Mesendoderm (in vitro differentiated cells): ENCODE measurements around the gene PPWD1. TPM values are rescaled to one million over a fixed set of nuclear protein-coding genes. Genes with fewer than 3 reads are reported as not detected.

Source experiments
- DNase-seq: peaks from one replicate; pipeline ENCODE4 v3.0.0; 2013
- H2AK5ac ChIP-seq: 2 replicates; pipeline ENCODE4 v1.6.1; 2013; ENCODE audit warnings: low read length, inconsistent platforms
- H2BK120ac ChIP-seq: 2 replicates; pipeline ENCODE4 v1.6.1; 2013; ENCODE audit warnings: low read depth, mild to moderate bottlenecking, low read length, moderate library complexity, mixed read lengths
- H2BK15ac ChIP-seq: replicated peaks from 2 replicates; pipeline ENCODE4 v1.6.1; 2013; ENCODE audit warnings: low read depth, mild to moderate bottlenecking, moderate library complexity
- H2BK5ac ChIP-seq: 2 replicates; pipeline ENCODE4 v1.6.1; 2013; ENCODE audit warnings: low read length, inconsistent platforms
- H3K18ac ChIP-seq: 2 replicates; pipeline ENCODE4 v1.6.1; 2013; ENCODE audit warnings: mild to moderate bottlenecking, low read length, mixed read lengths
- H3K23ac ChIP-seq: one replicate; pipeline ENCODE4 v1.6.1; 2013; ENCODE audit warnings: low read length
- H3K27ac ChIP-seq: 2 replicates; pipeline ENCODE4 v1.5.1; 2013; ENCODE audit warnings: low read depth, mild to moderate bottlenecking, inconsistent platforms, low read length, moderate library complexity
- H3K27me3 ChIP-seq: 2 replicates; pipeline ENCODE4 v1.6.1; 2013; ENCODE audit warnings: low read length, control low read depth, mild to moderate bottlenecking, inconsistent platforms; ENCODE audit not compliant: insufficient read depth, poor library complexity
- H3K36me3 ChIP-seq: 2 replicates; pipeline ENCODE4 v1.6.1; 2013; ENCODE audit warnings: low read length, inconsistent platforms; ENCODE audit not compliant: control insufficient read depth, insufficient read depth
- H3K4ac ChIP-seq: one replicate; pipeline ENCODE4 v1.6.1; 2013; ENCODE audit warnings: low read depth, mild to moderate bottlenecking, low read length, moderate library complexity
- H3K4me1 ChIP-seq: 2 replicates; pipeline ENCODE4 v1.6.1; 2013; ENCODE audit warnings: low read depth, low read length, inconsistent platforms; ENCODE audit not compliant: control insufficient read depth
- H3K4me2 ChIP-seq: 2 replicates; pipeline ENCODE4 v1.6.1; 2013; ENCODE audit warnings: low read length
- H3K4me3 ChIP-seq: 2 replicates; pipeline ENCODE4 v1.5.1; 2013; ENCODE audit warnings: mild to moderate bottlenecking, low read length
- H3K56ac ChIP-seq: one replicate; pipeline ENCODE4 v1.6.1; 2013; ENCODE audit warnings: low read length
- H3K79me1 ChIP-seq: 2 replicates; pipeline ENCODE4 v1.6.1; 2013; ENCODE audit warnings: low read length, inconsistent platforms
- H3K79me2 ChIP-seq: 2 replicates; pipeline ENCODE4 v1.6.1; 2013; ENCODE audit warnings: mild to moderate bottlenecking, low read length; ENCODE audit not compliant: control insufficient read depth, insufficient read depth
- H3K9ac ChIP-seq: 2 replicates; pipeline ENCODE4 v1.6.1; 2013; ENCODE audit warnings: low read length, inconsistent platforms
- H4K5ac ChIP-seq: one replicate; pipeline ENCODE4 v1.6.1; 2013; ENCODE audit warnings: low read length
- H4K8ac ChIP-seq: one replicate; pipeline ENCODE4 v1.6.1; 2013; ENCODE audit warnings: low read depth, mild to moderate bottlenecking, control low read depth, low read length, moderate library complexity
- WGBS: extraction: QIAGEN DNeasy Blood & Tissue Kit; methylation state at CpG from one replicate; pipeline ENCODE4 v1.1.7; 2013; ENCODE audit warnings: low lambda C conversion rate, missing lambda C conversion rate; ENCODE audit not compliant: insufficient coverage; ENCODE audit errors: extremely low coverage; 5-methylcytosine and 5-hydroxymethylcytosine counted together
- small RNA-seq: library from polyadenylated mRNA; stranded (forward); fragments of <200 nt; extraction: miRNeasy Mini kit (QIAGEN cat#:217004); gene quantifications from one replicate; pipeline ENCODE3, GENCODE V24; 2013; ENCODE audit not compliant: insufficient read depth

PPWD1 gene

DNA sequence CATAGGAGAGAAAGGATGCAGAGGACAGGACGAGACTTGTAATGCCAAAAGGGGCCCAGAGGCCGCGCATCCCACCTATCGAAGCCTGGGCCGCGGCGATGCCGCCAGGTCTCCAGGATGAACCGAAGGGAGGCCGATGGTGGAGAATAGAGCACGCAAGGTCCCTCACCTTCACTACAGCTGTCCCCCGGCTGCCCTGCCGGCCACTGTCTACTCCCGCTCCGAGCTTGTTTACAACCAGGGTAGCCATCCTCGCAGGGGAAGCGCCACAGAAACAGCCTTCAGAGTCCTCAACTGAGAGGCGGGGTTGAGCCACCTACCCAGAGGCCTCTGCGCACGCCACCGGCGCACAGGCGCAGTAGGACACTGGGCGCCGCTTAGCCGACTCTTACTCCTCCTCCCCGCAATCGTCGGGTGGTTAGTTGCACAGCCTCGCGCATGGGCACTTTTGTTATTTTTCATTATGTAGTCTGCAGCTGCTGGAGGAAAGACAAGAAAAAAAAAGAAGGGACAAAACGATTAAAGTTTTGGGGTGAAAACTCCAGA is 61.0 kb downstream of the PPWD1 start, which contains the start of gene TRIM23:
TRIM23 (minus strand) TSS at position 309 of the 546 bp plus-strand sequence; CDS start at position 250, 59 bp downstream.
- Histone ChIP-seq H3K56ac (peak within 1 kb of the TSS; percentile 92), H3K9ac (peak within 1 kb of the TSS; percentile 81), H3K36me3 (no peaks in the 10 kb centered on the region), H4K5ac (no peak within 1 kb of the TSS), H3K4me2 (peak within 1 kb of the TSS; percentile 54), H3K27ac (peak within 1 kb of the TSS; percentile 43), H3K4me3 (peak within 1 kb of the TSS; percentile 93), H2BK120ac (no peak within 1 kb of the TSS), H3K4me1 (peaks cover 4% of the 10 kb centered on the region), H3K4ac (no peak within 1 kb of the TSS), H2AK5ac (no peak within 1 kb of the TSS), H4K8ac (peak within 1 kb of the TSS; percentile 99), H3K27me3 (no peaks in the 10 kb centered on the region), H3K18ac (no peak within 1 kb of the TSS), H3K79me2 (peaks cover 11% of the 10 kb centered on the region), H3K23ac (no peak within 1 kb of the TSS), H2BK5ac (no peak within 1 kb of the TSS), H2BK15ac (no peak within 1 kb of the TSS), H3K79me1 (peaks cover 6% of the 10 kb centered on the region)
- WGBS = no CpG with 5 or more reads among the region's 32 CpGs
- peak; percentile 96 for DNase-seq

DNA sequence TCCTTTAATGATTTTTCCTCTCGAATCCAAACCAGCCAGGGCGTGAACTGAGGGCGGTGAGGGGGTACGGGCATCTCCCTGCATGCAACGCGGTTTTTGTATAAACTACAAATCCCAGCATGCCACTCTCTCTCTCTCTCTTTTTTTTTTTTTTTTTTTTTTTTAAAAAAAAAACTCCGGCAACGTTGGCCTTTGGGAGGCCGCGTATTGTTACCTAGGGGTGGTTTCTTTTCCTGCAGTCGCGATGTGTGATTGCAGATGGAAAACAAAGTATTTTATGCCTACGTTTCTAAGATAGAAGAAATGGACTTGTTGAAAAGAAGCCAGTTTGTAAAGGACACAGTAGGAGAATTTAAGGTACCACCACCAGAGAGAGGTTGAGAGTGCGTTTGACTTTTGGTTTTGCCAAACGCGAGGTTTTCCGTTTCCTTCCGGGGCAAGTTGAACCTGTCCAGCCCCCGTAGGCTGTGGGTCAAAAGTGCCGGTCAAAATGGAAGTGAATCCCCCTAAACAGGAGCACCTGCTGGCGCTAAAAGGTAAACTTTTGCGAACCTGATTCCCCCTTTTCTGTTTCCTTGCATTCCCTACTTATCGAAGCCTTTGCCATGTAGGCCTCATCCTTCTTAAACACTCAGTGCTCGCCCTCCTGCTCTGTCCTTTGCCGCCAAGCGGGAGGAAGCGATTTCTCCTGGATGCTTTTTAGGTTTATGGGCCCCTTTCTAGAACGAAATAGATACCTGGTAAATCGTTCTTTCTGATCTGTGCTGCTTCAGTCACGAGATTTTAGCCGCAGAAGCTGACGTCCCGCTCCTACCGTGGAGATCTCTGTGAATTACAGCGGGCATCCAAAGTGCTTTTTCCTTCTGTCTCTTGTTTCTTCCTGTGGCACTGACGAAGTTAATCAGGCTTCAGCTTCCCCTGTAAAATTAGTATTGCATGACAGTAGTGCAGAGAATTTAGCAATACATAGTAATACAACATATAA is 61.8 kb downstream of the PPWD1 start, which contains the start of the genes SHLD3 and TRAPPC13:
SHLD3 (plus strand) TSS at position 457 of the 985 bp plus-strand sequence. CDS start 4,561 bp downstream, outside the sequence.
TRAPPC13 (plus strand) TSS at position 457 of the 985 bp plus-strand sequence; CDS start at position 491, 34 bp downstream.
- H4K8ac ChIP-seq = peak within 1 kb of the TSS; percentile 99
- H3K9ac ChIP-seq = peak within 1 kb of the TSS; percentile 81
- H3K79me2 ChIP-seq = peaks cover 11% of the 10 kb centered on the region
- no peaks in the 10 kb centered on the region for H3K27me3 ChIP-seq
- H3K36me3 ChIP-seq = no peaks in the 10 kb centered on the region
- no peak within 1 kb of the TSS for H4K5ac ChIP-seq
- no peak within 1 kb of the TSS for H3K4ac ChIP-seq
- peaks cover 4% of the 10 kb centered on the region for H3K4me1 ChIP-seq
- peak within 1 kb of the TSS; percentile 54 for H3K4me2 ChIP-seq
- DNase-seq = peak; percentile 95
- H2BK5ac ChIP-seq = no peak within 1 kb of the TSS
- H2AK5ac ChIP-seq = no peak within 1 kb of the TSS
- H2BK15ac ChIP-seq = no peak within 1 kb of the TSS
- H3K18ac ChIP-seq = no peak within 1 kb of the TSS
- H3K27ac ChIP-seq = peak within 1 kb of the TSS; percentile 43
- peaks cover 8% of the 10 kb centered on the region for H3K79me1 ChIP-seq
- H3K23ac ChIP-seq = no peak within 1 kb of the TSS
- no peak within 1 kb of the TSS for H2BK120ac ChIP-seq
- H3K4me3 ChIP-seq = peak within 1 kb of the TSS; percentile 93
- H3K56ac ChIP-seq = peak within 1 kb of the TSS; percentile 92
- no CpG with 5 or more reads among the region's 36 CpGs for WGBS

DNA sequence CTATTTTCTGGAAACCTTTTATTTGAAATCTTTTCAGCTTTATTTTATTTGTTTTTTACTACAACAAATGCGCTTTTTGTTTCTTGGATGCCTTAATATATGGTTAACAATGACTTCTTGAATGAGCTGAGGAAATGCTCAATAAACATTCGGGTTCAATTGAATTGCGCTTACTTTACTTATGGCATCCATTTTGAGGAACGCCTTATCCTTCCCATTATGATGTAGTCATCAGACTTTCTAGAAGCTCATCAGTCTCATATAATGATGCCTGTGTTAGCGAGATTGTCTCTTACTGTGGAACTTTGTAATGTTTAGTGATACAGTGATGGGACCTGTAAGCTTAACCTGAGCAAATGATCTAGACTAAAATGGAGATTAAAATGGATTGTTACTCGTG is 62.6 kb downstream of the PPWD1 start:
- Histone ChIP-seq H2BK5ac (no peak overlapping the region), H3K56ac (no peak overlapping the region), H3K4me3 (no peak overlapping the region), H3K4ac (no peak overlapping the region), H3K36me3 (no peaks in the 10 kb centered on the region), H3K9ac (no peak overlapping the region), H3K27me3 (no peaks in the 10 kb centered on the region), H4K5ac (no peak overlapping the region), H3K18ac (no peak overlapping the region), H3K23ac (no peak overlapping the region), H2BK15ac (no peak overlapping the region), H3K79me1 (peaks cover 8% of the 10 kb centered on the region), H4K8ac (no peak overlapping the region), H3K4me1 (peaks cover 4% of the 10 kb centered on the region), H2BK120ac (no peak overlapping the region), H3K79me2 (peaks cover 11% of the 10 kb centered on the region), H3K27ac (no peak overlapping the region), H3K4me2 (peak overlapping the region; percentile 11), H2AK5ac (no peak overlapping the region)
- WGBS = no CpG with 5 or more reads among the region's 6 CpGs
- DNase-seq = no peak

DNA sequence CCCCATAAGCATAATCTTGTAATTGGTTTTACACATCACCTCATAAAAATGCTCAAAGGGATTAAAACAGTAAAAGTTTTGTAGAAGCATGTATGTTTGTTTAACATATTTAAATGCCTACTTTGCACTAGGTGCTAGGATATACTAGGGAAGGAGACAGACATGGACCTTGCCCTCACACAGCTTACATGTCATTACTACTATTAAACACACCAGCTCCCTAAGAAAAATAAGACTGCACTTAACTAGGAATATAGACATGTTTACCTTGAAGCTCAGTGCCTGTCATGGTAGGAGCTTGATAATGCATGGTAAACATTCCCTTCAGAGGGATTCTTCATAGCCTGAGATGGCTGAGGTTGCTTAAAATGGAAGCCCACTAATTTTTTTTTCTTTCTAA is 67.9 kb downstream of the PPWD1 start:
- Histone ChIP-seq H3K4me2 (no peak overlapping the region), H3K27me3 (no peaks in the 10 kb centered on the region), H4K5ac (no peak overlapping the region), H3K18ac (no peak overlapping the region), H4K8ac (no peak overlapping the region), H2AK5ac (no peak overlapping the region), H2BK120ac (no peak overlapping the region), H3K23ac (no peak overlapping the region), H3K4me3 (no peak overlapping the region), H3K27ac (no peak overlapping the region), H3K79me2 (peaks cover 3% of the 10 kb centered on the region), H3K56ac (no peak overlapping the region), H3K79me1 (peaks cover 3% of the 10 kb centered on the region), H3K36me3 (no peaks in the 10 kb centered on the region), H3K4me1 (no peaks in the 10 kb centered on the region), H2BK5ac (no peak overlapping the region), H3K4ac (no peak overlapping the region), H3K9ac (no peak overlapping the region), H2BK15ac (no peak overlapping the region)
- DNase-seq = no peak

Small RNA genes lying within 50 kb of the gene (small RNA-seq; reads per million reads assigned to genes)
- not detected for gene RNU6-540P
